H9 (cell line): Measurements from ENCODE around the gene MRI1. TPM values are rescaled to one million over a fixed set of nuclear protein-coding genes. Genes with fewer than 3 reads are reported as not detected.

ENCODE experiments used
- DNase-seq: peaks from one replicate; pipeline ENCODE4 v3.0.0-alpha.2; 2017
- H2AFZ ChIP-seq: one replicate; pipeline ENCODE4 v1.6.1; 2013; ENCODE audit warnings: mild to moderate bottlenecking, low read length, control low read depth, moderate library complexity
- H2AK5ac ChIP-seq: 2 replicates; pipeline ENCODE4 v1.6.1; 2013; ENCODE audit warnings: low read length, control low read depth, mixed read lengths; ENCODE audit not compliant: insufficient read length
- H2BK120ac ChIP-seq: one replicate; pipeline ENCODE4 v1.6.1; 2013; ENCODE audit warnings: low read depth, mild to moderate bottlenecking, low read length, control low read depth, inconsistent platforms; ENCODE audit not compliant: poor library complexity, severe bottlenecking
- H2BK12ac ChIP-seq: 2 replicates; pipeline ENCODE4 v1.6.1; 2013; ENCODE audit warnings: low read length, control low read depth, mixed read lengths, low read depth; ENCODE audit not compliant: insufficient read length
- H2BK15ac ChIP-seq: 2 replicates; pipeline ENCODE4 v1.6.1; 2013; ENCODE audit warnings: low read depth, low read length, control low read depth
- H2BK20ac ChIP-seq: one replicate; pipeline ENCODE4 v1.6.1; 2013; ENCODE audit warnings: low read depth, mild to moderate bottlenecking, low read length, control low read depth, inconsistent platforms; ENCODE audit not compliant: poor library complexity, severe bottlenecking
- H2BK5ac ChIP-seq: 2 replicates; pipeline ENCODE4 v1.6.1; 2013; ENCODE audit warnings: low read length, control low read depth, mixed read lengths; ENCODE audit not compliant: insufficient read length
- H3K14ac ChIP-seq: 2 replicates; pipeline ENCODE4 v1.6.1; 2013; ENCODE audit warnings: low read length, control low read depth; ENCODE audit not compliant: insufficient read depth
- H3K18ac ChIP-seq: 2 replicates; pipeline ENCODE4 v1.6.1; 2013; ENCODE audit warnings: low read depth, mild to moderate bottlenecking, mixed read lengths, low read length, control low read depth; ENCODE audit not compliant: insufficient read length
- H3K23ac ChIP-seq: 2 replicates; pipeline ENCODE4 v1.6.1; 2013; ENCODE audit warnings: low read length, control low read depth, mixed read lengths, low read depth; ENCODE audit not compliant: insufficient read length
- H3K23me2 ChIP-seq: 2 replicates; pipeline ENCODE4 v1.6.1; 2013; ENCODE audit warnings: low read depth, mild to moderate bottlenecking, mixed read lengths, low read length, control low read depth; ENCODE audit not compliant: insufficient read length, poor library complexity, severe bottlenecking
- H3K27ac ChIP-seq: 2 replicates; pipeline ENCODE4 v1.5.1; 2013; ENCODE audit warnings: low read length, control low read depth, mixed read lengths, low read depth; ENCODE audit not compliant: insufficient read length
- H3K27me3 ChIP-seq: 2 replicates; pipeline ENCODE4 v1.6.1; 2013; ENCODE audit warnings: low read length, control low read depth, inconsistent platforms; ENCODE audit not compliant: insufficient read depth
- H3K4ac ChIP-seq: 2 replicates; pipeline ENCODE4 v1.6.1; 2013; ENCODE audit warnings: low read depth, mild to moderate bottlenecking, control low read depth, inconsistent platforms, low read length, moderate library complexity
- H3K4me1 ChIP-seq: 2 replicates; pipeline ENCODE4 v1.6.1; 2013; ENCODE audit warnings: low read length, control low read depth, inconsistent platforms; ENCODE audit not compliant: insufficient read depth
- H3K4me2 ChIP-seq: 2 replicates; pipeline ENCODE4 v1.6.1; 2013; ENCODE audit warnings: low read length, control low read depth, mixed read lengths; ENCODE audit not compliant: insufficient read length, insufficient read depth
- H3K56ac ChIP-seq: 2 replicates; pipeline ENCODE4 v1.6.1; 2013; ENCODE audit warnings: low read depth, mild to moderate bottlenecking, mixed read lengths, low read length, control low read depth; ENCODE audit not compliant: insufficient read length
- H3K79me1 ChIP-seq: 2 replicates; pipeline ENCODE4 v1.6.1; 2013; ENCODE audit warnings: low read depth, mild to moderate bottlenecking, moderate library complexity, low read length, control low read depth, inconsistent platforms; ENCODE audit not compliant: insufficient read depth, poor library complexity, severe bottlenecking
- H3K79me2 ChIP-seq: 2 replicates; pipeline ENCODE4 v1.6.1; 2013; ENCODE audit warnings: low read length, control low read depth, inconsistent platforms; ENCODE audit not compliant: insufficient read depth
- H3K9ac ChIP-seq: 2 replicates; pipeline ENCODE4 v1.6.1; 2013; ENCODE audit warnings: low read length, control low read depth, mixed read lengths; ENCODE audit not compliant: insufficient read length; ENCODE audit errors: extremely low read depth
- H3K9me3 ChIP-seq: one replicate; pipeline ENCODE4 v1.6.1; 2013; ENCODE audit warnings: low read depth, low read length, inconsistent platforms; ENCODE audit not compliant: control insufficient read depth
- H3T11ph ChIP-seq: one replicate; pipeline ENCODE4 v1.6.1; 2013; ENCODE audit warnings: mild to moderate bottlenecking, low read length, control low read depth, inconsistent platforms
- H4K20me1 ChIP-seq: one replicate; pipeline ENCODE4 v1.6.1; 2013; ENCODE audit not compliant: control insufficient read depth, insufficient read length, insufficient read depth
- H4K5ac ChIP-seq: 2 replicates; pipeline ENCODE4 v1.6.1; 2013; ENCODE audit warnings: low read depth, mild to moderate bottlenecking, mixed read lengths, low read length, control low read depth; ENCODE audit not compliant: insufficient read length
- H4K8ac ChIP-seq: replicated peaks from 2 replicates; pipeline ENCODE4 v1.6.1; 2013; ENCODE audit warnings: low read length, control low read depth, mixed read lengths, low read depth; ENCODE audit not compliant: insufficient read length
- H4K91ac ChIP-seq: 2 replicates; pipeline ENCODE4 v1.6.1; 2013; ENCODE audit warnings: low read depth, mild to moderate bottlenecking, moderate library complexity, mixed read lengths, low read length, control low read depth; ENCODE audit not compliant: insufficient read length
- H3K27ac Mint-ChIP-seq, 3 experiments: 2 replicates in 2 of 3; 3 replicates in 1 of 3; pipeline ENCODE4 v1.8.0; 2020 to 2021; ENCODE audit warnings: mixed read lengths in 3 of 3, mild to moderate bottlenecking in 1 of 3, moderate library complexity in 1 of 3
- H3K27me3 Mint-ChIP-seq: 2 replicates; pipeline ENCODE4 v1.8.0; 2021; ENCODE audit warnings: low read depth, mild to moderate bottlenecking, moderate library complexity, mixed read lengths
- H3K36me3 Mint-ChIP-seq, 3 experiments: 2 replicates in 2 of 3; 3 replicates in 1 of 3; pipeline ENCODE4 v1.8.0; 2020 to 2021; ENCODE audit warnings: low read depth in 3 of 3, mixed read lengths in 3 of 3; ENCODE audit not compliant: insufficient read depth in 1 of 3
- H3K4me1 Mint-ChIP-seq, 2 experiments: 2 replicates each; pipeline ENCODE4 v1.8.0; 2020; ENCODE audit warnings: mixed read lengths in 2 of 2
- H3K4me3 Mint-ChIP-seq, 2 experiments: 2 replicates in 1 of 2; 3 replicates in 1 of 2; pipeline ENCODE4 v1.8.0; 2020 to 2021; ENCODE audit warnings: mild to moderate bottlenecking in 2 of 2, mixed read lengths in 2 of 2, moderate library complexity in 1 of 2
- H3K9me3 Mint-ChIP-seq, 2 experiments: 2 replicates in 1 of 2; 3 replicates in 1 of 2; pipeline ENCODE4 v1.8.0; 2020; ENCODE audit warnings: mild to moderate bottlenecking in 2 of 2, mixed read lengths in 2 of 2, moderate library complexity in 1 of 2
- CTCF ChIP-seq: fragments of 200-600 bp; sonication (generic); conservative IDR thresholded peaks from 3 replicates; pipeline ENCODE4 v1.8.0; 2021; ENCODE audit warnings: antibody characterized with exemption, mild to moderate bottlenecking
- WGBS: extraction: QIAGEN DNeasy Blood & Tissue Kit; methylation state at CpG from one replicate; pipeline ENCODE4 v1.1.7; 2013; ENCODE audit warnings: missing lambda C conversion rate, low lambda C conversion rate, mixed read lengths; ENCODE audit not compliant: insufficient read length; ENCODE audit errors: extremely low coverage; 5-methylcytosine and 5-hydroxymethylcytosine counted together
- total RNA-seq: library from RNA; stranded (reverse); gene quantifications from 2 replicates; pipeline ENCODE4 v1.2.1, GENCODE V29; 2021

Gene MRI1
- total RNA-seq, 1 experiment from 2014 or later: 19.5 TPM

DNA sequence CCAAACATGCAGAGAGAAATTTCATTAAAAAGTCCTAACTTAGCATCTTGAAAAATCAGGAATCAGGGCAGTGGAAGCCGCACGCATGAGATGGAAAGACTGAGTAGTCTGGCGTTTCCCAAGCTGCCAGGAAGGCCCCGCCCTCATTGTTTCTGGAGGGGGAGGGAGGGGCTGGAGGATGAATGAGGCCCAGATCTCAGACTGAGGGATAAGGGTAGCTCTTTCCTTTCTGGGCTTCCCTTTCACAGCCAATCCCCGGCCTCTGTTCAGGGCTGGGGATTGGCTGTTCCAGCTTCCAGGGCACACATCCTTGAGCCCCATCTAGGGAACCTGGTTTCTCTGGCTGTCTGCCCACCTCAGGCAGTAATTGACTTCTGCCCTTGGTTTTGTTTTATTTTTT lies 17.2 kb downstream of the MRI1 start:
- H3K18ac ChIP-seq: no peak overlapping the region
- no peaks in the 10 kb centered on the region for H3K79me1 ChIP-seq
- no peak overlapping the region for H2BK5ac ChIP-seq
- H3K4ac ChIP-seq: no peak overlapping the region
- Mint-ChIP-seq H3K36me3 (peaks cover 26 to 31% (median 30%) of the 10 kb centered on the region in 3 experiments), H3K4me1 (peaks cover 7 to 19% of the 10 kb centered on the region in 2 experiments), H3K9me3 (no peaks in the 10 kb centered on the region; a peak in 1 of 5 replicates), H3K27me3 (peaks cover 1% of the 10 kb centered on the region; the same call in 1 of the 2 replicates), H3K27ac (no peak overlapping the region), H3K4me3 (no peak overlapping the region)
- no peak overlapping the region for H4K8ac ChIP-seq
- H3K23me2 ChIP-seq: no peaks in the 10 kb centered on the region
- no peak overlapping the region for H3K4me2 ChIP-seq
- H3K56ac ChIP-seq: no peak overlapping the region
- no peak overlapping the region for H2AFZ ChIP-seq
- no CpG with 5 or more reads among the region's 5 CpGs for WGBS
- no peak overlapping the region for H2BK20ac ChIP-seq
- no peak overlapping the region for H3K14ac ChIP-seq
- H3K9me3 ChIP-seq: no peaks in the 10 kb centered on the region
- no peaks in the 10 kb centered on the region for H3K27me3 ChIP-seq
- H3K79me2 ChIP-seq: no peaks in the 10 kb centered on the region
- no peak overlapping the region for H3K27ac ChIP-seq
- no peak for TF ChIP-seq CTCF
- no peaks in the 10 kb centered on the region for H4K20me1 ChIP-seq
- no peak overlapping the region for H2BK15ac ChIP-seq
- H2BK12ac ChIP-seq: no peak overlapping the region
- no peaks in the 10 kb centered on the region for H3K4me1 ChIP-seq
- H4K91ac ChIP-seq: no peak overlapping the region
- H3T11ph ChIP-seq: no peak overlapping the region
- H2AK5ac ChIP-seq: no peak overlapping the region
- no peak overlapping the region for H4K5ac ChIP-seq
- no peak overlapping the region for H2BK120ac ChIP-seq
- DNase-seq: peak; percentile 83
- no peak overlapping the region for H3K23ac ChIP-seq
- H3K9ac ChIP-seq: no peak overlapping the region
